CD8-positive, alpha-beta memory T cell (primary cell): Measurements from ENCODE around the gene FLVCR2. TPM values are rescaled to one million over a fixed set of nuclear protein-coding genes. Genes with fewer than 3 reads are reported as not detected.

Experiments used
- CTCF ChIA-PET: fragments of 350-600 bp; sonication (Branson Sonifier 250); formaldehyde crosslinking; loops from one replicate; lab custom pipeline; 2021; ENCODE audit warnings: antibody characterized with exemption; lab: Charles Lee
- POLR2A ChIA-PET: fragments of 350-600 bp; sonication (Branson Sonifier 250); formaldehyde crosslinking; loops from one replicate; lab custom pipeline; 2021; ENCODE audit warnings: antibody characterized with exemption; lab: Charles Lee
- DNase-seq, 5 donors: peaks; one replicate each; pipeline versions ENCODE4 v3.0.0 to v3.0.0-alpha.2; 2020 to 2022; ENCODE audit warnings: mixed read lengths in 1 of 5
- H3K27ac ChIP-seq: one replicate; pipeline ENCODE4 v1.7.0; 2013; ENCODE audit warnings: low read depth, mild to moderate bottlenecking, low read length, moderate library complexity
- H3K27me3 ChIP-seq: 2 replicates; pipeline ENCODE4 v1.7.0; 2013; ENCODE audit warnings: low read length, mild to moderate bottlenecking; ENCODE audit not compliant: insufficient read depth, poor library complexity, severe bottlenecking
- H3K36me3 ChIP-seq: 2 replicates; pipeline ENCODE4 v1.7.0; 2013; ENCODE audit warnings: mild to moderate bottlenecking, low read length, moderate library complexity; ENCODE audit not compliant: insufficient read depth
- H3K4me1 ChIP-seq: 2 replicates; pipeline ENCODE4 v1.7.0; 2013; ENCODE audit warnings: mild to moderate bottlenecking, low read length, moderate library complexity; ENCODE audit not compliant: insufficient read depth
- H3K4me3 ChIP-seq: 2 replicates; pipeline ENCODE4 v1.7.0; 2013; ENCODE audit warnings: mild to moderate bottlenecking, low read length
- H3K9me3 ChIP-seq: 2 replicates; pipeline ENCODE4 v1.7.0; 2013; ENCODE audit warnings: mild to moderate bottlenecking, low read length
- H3K27ac Mint-ChIP-seq, 8 donors: one replicate each; pipeline ENCODE4 v1.8.0; 2020 to 2021; ENCODE audit warnings: mixed read lengths in 8 of 8, mild to moderate bottlenecking in 6 of 8, inconsistent platforms in 3 of 8, moderate library complexity in 3 of 8
- H3K27me3 Mint-ChIP-seq, 2 donors: one replicate each; pipeline ENCODE4 v1.8.0; 2020 to 2021; ENCODE audit warnings: mixed read lengths in 2 of 2, mild to moderate bottlenecking in 1 of 2, moderate library complexity in 1 of 2
- H3K36me3 Mint-ChIP-seq, 3 donors: one replicate each; pipeline ENCODE4 v1.8.0; 2020 to 2021; ENCODE audit warnings: mixed read lengths in 3 of 3, inconsistent platforms in 1 of 3, mild to moderate bottlenecking in 1 of 3
- H3K4me1 Mint-ChIP-seq, 3 donors: one replicate each; pipeline ENCODE4 v1.8.0; 2020 to 2021; ENCODE audit warnings: mixed read lengths in 3 of 3, inconsistent platforms in 1 of 3, mild to moderate bottlenecking in 1 of 3
- H3K4me3 Mint-ChIP-seq, 7 donors: one replicate each; pipeline ENCODE4 v1.8.0; 2020 to 2021; ENCODE audit warnings: mixed read lengths in 7 of 7, mild to moderate bottlenecking in 6 of 7, moderate library complexity in 4 of 7, inconsistent platforms in 2 of 7
- H3K9me3 Mint-ChIP-seq, 5 donors: one replicate each; pipeline ENCODE4 v1.8.0; 2020 to 2022; ENCODE audit warnings: mixed read lengths in 5 of 5, mild to moderate bottlenecking in 3 of 5, moderate library complexity in 2 of 5, inconsistent platforms in 1 of 5
- polyA plus RNA-seq: library from polyadenylated mRNA; unstranded; fragments of 300-500 nt; fragmentation: Illumina TruSeq; gene quantifications from one replicate; pipeline ENCODE4 v1.2.3, GENCODE V29; 2021
- total RNA-seq, 2 experiments: library from RNA; stranded (reverse); gene quantifications; one replicate each; pipeline ENCODE4 v1.2.3, GENCODE V29; 2021

FLVCR2 gene, protein sequence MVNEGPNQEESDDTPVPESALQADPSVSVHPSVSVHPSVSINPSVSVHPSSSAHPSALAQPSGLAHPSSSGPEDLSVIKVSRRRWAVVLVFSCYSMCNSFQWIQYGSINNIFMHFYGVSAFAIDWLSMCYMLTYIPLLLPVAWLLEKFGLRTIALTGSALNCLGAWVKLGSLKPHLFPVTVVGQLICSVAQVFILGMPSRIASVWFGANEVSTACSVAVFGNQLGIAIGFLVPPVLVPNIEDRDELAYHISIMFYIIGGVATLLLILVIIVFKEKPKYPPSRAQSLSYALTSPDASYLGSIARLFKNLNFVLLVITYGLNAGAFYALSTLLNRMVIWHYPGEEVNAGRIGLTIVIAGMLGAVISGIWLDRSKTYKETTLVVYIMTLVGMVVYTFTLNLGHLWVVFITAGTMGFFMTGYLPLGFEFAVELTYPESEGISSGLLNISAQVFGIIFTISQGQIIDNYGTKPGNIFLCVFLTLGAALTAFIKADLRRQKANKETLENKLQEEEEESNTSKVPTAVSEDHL
- 1 to 10 TPM; 2.6 TPM for total RNA-seq
- polyA plus RNA-seq: 0.60 TPM

DNA sequence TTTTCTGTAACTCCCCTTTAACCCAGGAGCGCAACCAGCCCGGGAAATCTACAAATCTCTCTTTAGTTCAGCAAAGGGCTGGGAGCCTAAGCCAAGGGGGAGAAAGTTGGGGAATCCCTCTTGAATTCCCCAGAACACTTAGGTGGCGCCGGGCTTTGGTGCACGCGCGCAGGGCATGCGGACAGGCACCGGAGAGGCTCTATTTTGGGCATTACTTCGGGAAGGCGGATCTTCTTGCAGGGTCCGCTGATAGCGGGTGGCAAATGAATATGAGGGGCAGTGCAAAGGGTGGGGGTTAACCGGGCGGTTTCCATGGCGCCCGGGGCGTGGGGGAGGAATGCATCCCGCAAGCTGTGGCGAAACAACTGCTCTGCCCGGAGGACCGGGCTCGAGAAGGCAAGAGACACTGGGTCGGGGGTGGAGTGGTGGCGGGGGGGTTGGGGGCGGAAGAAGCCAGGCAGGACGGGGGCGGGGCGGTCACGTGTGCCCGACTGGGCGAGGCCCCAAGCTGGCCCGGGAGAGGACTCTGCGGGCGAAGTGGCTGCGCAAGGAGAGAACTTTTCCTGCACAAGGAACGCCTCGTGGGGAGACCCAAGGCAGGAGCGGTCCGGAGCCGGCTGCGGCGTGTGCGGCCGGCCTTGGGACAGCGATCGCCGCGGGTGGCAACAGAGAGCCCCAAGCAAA is at the start of gene FLVCR2:
Gene FLVCR2 (plus strand): TSS at position 519 of the 684 bp plus-strand sequence. CDS start 353 bp downstream, outside the sequence.
- Histone ChIP-seq H3K27ac (peak within 1 kb of the TSS; percentile 21), H3K36me3 (no peaks in the 10 kb centered on the region), H3K27me3 (no peaks in the 10 kb centered on the region), H3K9me3 (no peaks in the 10 kb centered on the region), H3K4me3 (peak within 1 kb of the TSS; percentile 66), H3K4me1 (peaks cover 9% of the 10 kb centered on the region)
- peaks cover 0 to 5% (median 0%) of the 10 kb centered on the region in 3 donors for H3K36me3 Mint-ChIP-seq
- CTCF ChIA-PET: interaction anchor here (0.6 to 9.1 kb wide), 26 partner anchors 9 to 447 kb away, joined by 3 to 178 read pairs (median 4); partner anchors contain the start of genes BATF, ERG28, IFT43 and TGFB3
- no peaks in the 10 kb centered on the region for H3K27me3 Mint-ChIP-seq
- H3K9me3 Mint-ChIP-seq: no peaks in the 10 kb centered on the region
- peak within 1 kb of the TSS; percentile 89 to 99 (median 95) for H3K4me3 Mint-ChIP-seq
- H3K4me1 Mint-ChIP-seq: peaks cover 9 to 20% (median 9%) of the 10 kb centered on the region in 3 donors
- peak within 1 kb of the TSS; percentile 5 to 96 (median 88) for H3K27ac Mint-ChIP-seq
- POLR2A ChIA-PET: interaction anchor here (1.0 to 1.4 kb wide), 2 partner anchors 76 to 404 kb away, joined by 3 to 8 read pairs; no protein-coding TSS in a partner anchor
- DNase-seq: peak; percentile 34 to 74 (median 48)

DNA sequence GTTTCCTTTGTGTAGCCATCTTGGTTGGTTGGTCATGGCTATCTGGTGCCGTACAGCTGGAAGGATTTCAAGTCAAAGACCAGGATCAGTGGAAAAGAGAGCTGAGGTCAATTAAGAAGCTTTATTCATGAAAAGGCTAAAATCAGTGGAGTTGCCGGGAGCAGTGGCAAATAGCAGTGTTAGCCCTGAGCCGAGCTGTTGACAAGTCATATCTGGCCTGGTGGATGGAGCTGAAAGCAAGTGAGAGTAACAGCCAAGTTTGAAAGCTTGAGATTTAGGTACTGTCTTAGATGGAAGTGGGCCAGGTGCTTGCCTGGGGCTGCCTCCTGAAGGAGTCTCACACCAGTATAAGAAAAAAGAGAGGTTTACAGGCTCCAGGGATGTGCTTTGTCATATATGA is 47.2 kb upstream of the FLVCR2 start:
- Histone ChIP-seq H3K36me3 (peaks cover 6% of the 10 kb centered on the region), H3K4me3 (no peak overlapping the region), H3K4me1 (peaks cover 24% of the 10 kb centered on the region), H3K27ac (no peak overlapping the region), H3K9me3 (no peaks in the 10 kb centered on the region), H3K27me3 (no peaks in the 10 kb centered on the region)
- ChIA-PET CTCF (interaction anchor here (1.0 to 2.0 kb wide), 4 partner anchors 9 to 30 kb away, joined by 3 to 8 read pairs (median 4); partner anchors contain the start of gene BATF), POLR2A (no interaction called here)
- peak overlapping the region in 3 of 7 donors; percentile 4 to 14 (median 10) for H3K4me3 Mint-ChIP-seq
- H3K9me3 Mint-ChIP-seq: no peaks in the 10 kb centered on the region
- H3K36me3 Mint-ChIP-seq: peaks cover under 1 to 63% (median 26%) of the 10 kb centered on the region in 3 donors
- DNase-seq: no peak
- H3K27me3 Mint-ChIP-seq: no peaks in the 10 kb centered on the region
- H3K27ac Mint-ChIP-seq: peak overlapping the region; percentile 17 to 92 (median 61)
- peaks cover 61 to 86% (median 80%) of the 10 kb centered on the region in 3 donors for H3K4me1 Mint-ChIP-seq

DNA sequence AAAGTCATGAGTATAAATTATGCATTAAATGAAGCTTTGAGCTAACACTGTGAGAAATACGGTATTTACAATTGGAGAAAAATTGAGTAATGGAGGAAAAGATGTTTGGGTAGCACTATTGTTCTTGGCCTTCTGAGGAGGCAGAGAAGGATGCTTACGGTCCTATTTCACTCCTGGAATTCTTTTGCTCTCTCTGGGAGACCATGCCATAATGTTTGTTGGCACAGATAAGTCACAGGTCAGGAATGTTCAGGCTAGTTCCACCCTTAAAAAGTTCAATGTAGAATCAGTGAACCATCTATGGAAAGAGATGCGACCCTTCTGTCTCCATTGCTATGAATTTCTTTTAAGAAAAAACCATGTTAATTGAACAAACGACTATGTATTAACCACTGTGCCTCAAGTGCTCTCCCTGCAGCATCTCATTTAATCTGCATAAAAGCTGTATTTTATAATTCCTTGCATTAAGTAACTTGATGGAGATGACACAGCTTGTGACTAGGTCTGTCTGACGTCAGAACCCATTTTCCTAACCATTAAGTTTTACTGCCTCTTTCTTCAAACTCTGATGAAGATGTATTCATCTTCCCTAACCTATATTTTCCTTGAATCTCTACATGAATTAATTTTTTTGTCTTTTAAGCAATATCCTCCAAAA is 46.6 kb upstream of the FLVCR2 start:
- H3K36me3 ChIP-seq: peaks cover 7% of the 10 kb centered on the region
- ChIA-PET POLR2A (no interaction called here), CTCF (interaction anchor here (1.0 to 2.0 kb wide), 3 partner anchors 10 to 29 kb away, joined by 3 to 8 read pairs (median 4); partner anchors contain the start of gene BATF)
- no peaks in the 10 kb centered on the region for H3K27me3 ChIP-seq
- no peaks in the 10 kb centered on the region for H3K9me3 ChIP-seq
- H3K4me3 ChIP-seq: no peak overlapping the region
- Mint-ChIP-seq H3K27ac (peak overlapping the region; percentile 21 to 92 (median 58)), H3K36me3 (peaks cover 0 to 59% (median 23%) of the 10 kb centered on the region in 3 donors), H3K4me1 (peaks cover 56 to 83% (median 76%) of the 10 kb centered on the region in 3 donors), H3K9me3 (no peaks in the 10 kb centered on the region), H3K4me3 (peak overlapping the region in 1 of 7 donors; percentile 10), H3K27me3 (no peaks in the 10 kb centered on the region)
- H3K4me1 ChIP-seq: peaks cover 19% of the 10 kb centered on the region
- DNase-seq: no peak
- H3K27ac ChIP-seq: no peak overlapping the region

DNA sequence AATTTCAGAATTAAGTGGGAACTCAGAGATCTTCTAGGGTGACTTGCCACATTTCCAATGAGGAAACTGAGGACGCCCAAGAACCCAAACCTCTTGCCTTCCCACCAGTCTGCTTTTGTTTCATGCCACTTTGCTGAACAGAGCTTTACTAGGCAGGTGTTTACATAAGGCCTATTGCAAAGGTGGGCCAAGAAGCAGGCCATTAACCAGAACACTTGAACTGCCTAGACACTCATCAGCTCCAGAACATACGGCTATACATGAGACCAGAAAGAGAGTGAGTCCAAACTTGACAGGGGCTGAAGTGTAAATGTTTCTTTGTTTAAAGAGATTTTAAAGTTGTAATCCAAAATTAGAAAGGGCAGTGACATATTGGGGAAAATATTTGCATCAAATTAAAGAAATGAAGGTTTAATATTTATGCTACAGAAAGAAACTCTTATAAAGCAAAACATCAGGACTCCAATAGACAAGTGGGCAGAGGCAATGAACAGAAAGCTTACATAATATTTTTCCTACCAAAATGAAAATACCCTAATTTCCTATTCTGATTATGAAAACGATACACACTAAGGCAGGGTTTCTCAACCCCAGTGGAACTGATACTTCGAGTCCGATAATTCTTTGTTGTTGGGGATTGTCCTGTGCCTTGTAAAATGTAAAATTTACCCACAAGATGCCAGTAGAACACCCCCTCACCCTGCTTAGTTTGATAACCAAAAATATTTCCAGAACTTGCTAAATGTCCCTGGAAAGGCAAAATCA is 44.4 kb upstream of the FLVCR2 start:
- Mint-ChIP-seq H3K4me1 (peaks cover 48 to 75% (median 70%) of the 10 kb centered on the region in 3 donors), H3K36me3 (peaks cover 0 to 51% (median 12%) of the 10 kb centered on the region in 3 donors), H3K27me3 (no peaks in the 10 kb centered on the region), H3K4me3 (peak overlapping the region in 4 of 7 donors; percentile 0 to 26 (median 12)), H3K9me3 (no peaks in the 10 kb centered on the region), H3K27ac (peak overlapping the region; percentile 21 to 90 (median 72))
- Histone ChIP-seq H3K27ac (no peak overlapping the region), H3K27me3 (no peaks in the 10 kb centered on the region), H3K9me3 (no peaks in the 10 kb centered on the region), H3K4me1 (peaks cover 8% of the 10 kb centered on the region), H3K36me3 (peaks cover 10% of the 10 kb centered on the region), H3K4me3 (no peak overlapping the region)
- ChIA-PET CTCF (interaction anchor here (1.2 to 1.4 kb wide), 2 partner anchors 9 to 27 kb away, joined by 3 to 6 read pairs; no protein-coding TSS in a partner anchor), POLR2A (interaction anchor here (0.6 kb wide), 1 partner anchor 9 kb away, joined by 3 read pairs; no protein-coding TSS in a partner anchor)
- DNase-seq: no peak

DNA sequence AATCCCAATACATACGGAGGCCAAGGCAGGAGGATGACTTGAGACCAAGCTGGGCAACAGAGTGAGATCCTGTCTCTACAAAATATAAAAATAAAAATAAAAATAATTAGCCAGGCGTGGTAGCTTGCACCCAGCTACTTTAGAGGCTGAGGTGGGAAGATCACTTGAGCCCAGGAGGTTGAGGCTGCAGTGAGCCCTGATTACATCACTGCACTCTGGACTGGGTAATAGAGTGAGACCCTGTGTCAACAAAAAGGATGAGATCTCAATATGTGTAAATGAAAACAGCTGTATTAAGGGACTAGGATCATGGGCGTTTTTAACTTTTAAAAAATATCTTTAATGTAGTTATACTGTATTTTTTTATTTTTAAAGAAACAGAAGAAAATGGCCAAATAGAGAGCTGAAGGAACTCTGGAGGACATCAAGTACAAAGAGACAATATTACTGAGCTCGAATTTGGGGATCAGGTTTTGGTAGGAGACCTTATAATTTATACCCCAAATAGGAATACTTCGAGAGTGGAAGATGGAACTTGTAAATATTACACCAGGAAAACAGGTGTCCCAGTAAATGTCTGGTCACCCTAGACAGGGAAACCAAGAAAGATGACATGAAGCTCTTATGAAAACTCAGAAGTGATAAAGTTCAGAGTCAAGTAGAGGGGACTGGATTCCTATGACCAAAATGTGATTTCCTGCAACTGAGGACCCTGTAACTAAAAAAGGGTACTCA is 43.1 kb upstream of the FLVCR2 start:
- Histone ChIP-seq H3K4me3 (no peak overlapping the region), H3K27ac (no peak overlapping the region), H3K36me3 (peaks cover 10% of the 10 kb centered on the region), H3K9me3 (no peaks in the 10 kb centered on the region), H3K4me1 (peaks cover 22% of the 10 kb centered on the region), H3K27me3 (no peaks in the 10 kb centered on the region)
- no peaks in the 10 kb centered on the region for H3K9me3 Mint-ChIP-seq
- ChIA-PET CTCF (interaction anchor here (0.9 kb wide), 1 partner anchor 9 kb away, joined by 5 read pairs; no protein-coding TSS in a partner anchor), POLR2A (no interaction called here)
- peaks cover 0 to 44% (median 12%) of the 10 kb centered on the region in 3 donors for H3K36me3 Mint-ChIP-seq
- H3K4me3 Mint-ChIP-seq: no peak overlapping the region
- H3K27me3 Mint-ChIP-seq: no peaks in the 10 kb centered on the region
- peak overlapping the region in 6 of 8 donors; percentile 46 to 89 (median 65) for H3K27ac Mint-ChIP-seq
- H3K4me1 Mint-ChIP-seq: peaks cover 58 to 82% (median 75%) of the 10 kb centered on the region in 3 donors
- DNase-seq: no peak

DNA sequence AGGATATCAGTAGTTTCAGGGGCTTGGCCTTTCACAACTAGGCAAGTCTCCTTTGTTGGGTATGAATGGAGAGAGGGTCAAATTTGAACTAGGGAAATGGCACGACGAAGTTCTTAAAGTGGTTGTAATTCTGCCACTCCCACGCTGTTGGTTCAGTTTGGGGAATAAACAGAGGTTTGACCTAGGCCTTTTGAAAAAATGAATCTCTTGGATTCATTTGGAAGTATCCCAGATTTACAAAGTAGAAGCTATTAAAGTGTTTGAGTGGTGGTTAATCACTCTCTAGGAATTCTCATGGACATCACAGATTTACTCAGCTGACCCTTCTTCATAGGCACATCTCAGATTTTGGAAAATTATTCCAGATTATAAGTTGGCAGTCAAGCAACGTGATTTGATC is 41.3 kb upstream of the FLVCR2 start:
- Histone ChIP-seq H3K27ac (no peak overlapping the region), H3K4me1 (peaks cover 32% of the 10 kb centered on the region), H3K4me3 (no peak overlapping the region), H3K36me3 (peaks cover 10% of the 10 kb centered on the region), H3K9me3 (no peaks in the 10 kb centered on the region), H3K27me3 (no peaks in the 10 kb centered on the region)
- CTCF ChIA-PET: interaction anchor here (1.1 to 1.2 kb wide), 2 partner anchors 12 to 23 kb away, joined by 3 to 4 read pairs; no protein-coding TSS in a partner anchor
- Mint-ChIP-seq H3K36me3 (peaks cover 0 to 32% (median 6%) of the 10 kb centered on the region in 3 donors), H3K4me3 (peak overlapping the region in 1 of 7 donors; percentile 2), H3K4me1 (peaks cover 60 to 85% (median 79%) of the 10 kb centered on the region in 3 donors), H3K9me3 (no peaks in the 10 kb centered on the region), H3K27me3 (no peaks in the 10 kb centered on the region), H3K27ac (peak overlapping the region in 7 of 8 donors; percentile 1 to 90 (median 81))
- POLR2A ChIA-PET: no interaction called here
- DNase-seq: no peak
